H1 (cell line): ENCODE results near the gene MAMSTR.

ENCODE experiments used
- CHD2 ChIP-seq: IDR thresholded peaks from 2 replicates; pipeline ENCODE4 v1.6.1; 2012; ENCODE audit warnings: low read length, improper control_type of control experiment
- CTCF ChIP-seq, 3 experiments: IDR thresholded peaks; 1 replicate in 2 of 3; 2 replicates in 1 of 3; pipeline versions ENCODE4 v1.5.1 to v1.6.1; 2011; ENCODE audit warnings: low read length in 3 of 3, mild to moderate bottlenecking in 3 of 3, inconsistent platforms in 2 of 3, low read depth in 1 of 3, moderate library complexity in 1 of 3; ENCODE audit not compliant: insufficient read depth in 1 of 3; ENCODE audit errors: control extremely low read depth in 1 of 3
- MAX ChIP-seq: IDR thresholded peaks from 2 replicates; pipeline ENCODE4 v1.6.1; 2012; ENCODE audit warnings: inconsistent platforms
- POLR2A ChIP-seq, 2 experiments: IDR thresholded peaks; 1 replicate in 1 of 2; 2 replicates in 1 of 2; pipeline ENCODE4 v1.6.1; 2011; ENCODE audit warnings: low read depth in 2 of 2, low read length in 2 of 2, mild to moderate bottlenecking in 2 of 2; ENCODE audit errors: control extremely low read depth in 1 of 2
- SP2 ChIP-seq: IDR thresholded peaks from 2 replicates; pipeline ENCODE4 v1.6.1; 2012; ENCODE audit warnings: mild to moderate bottlenecking, low read length, inconsistent platforms
- TAF7 ChIP-seq: optimal IDR thresholded peaks from 2 replicates; pipeline ENCODE3; 2011; ENCODE audit warnings: low read depth, mild to moderate bottlenecking, inconsistent platforms, low read length, moderate library complexity, borderline replicate concordance
- TBP ChIP-seq: IDR thresholded peaks from 2 replicates; pipeline ENCODE4 v1.6.1; 2011; ENCODE audit warnings: low read depth, low read length, improper control_type of control experiment
- TEAD4 ChIP-seq: IDR thresholded peaks from 2 replicates; pipeline ENCODE4 v1.6.1; 2012; ENCODE audit warnings: low read depth, low read length, inconsistent platforms, mixed read lengths
- ZNF274 ChIP-seq: IDR thresholded peaks from 2 replicates; pipeline ENCODE4 v1.7.0; 2012; ENCODE audit warnings: low read length, borderline replicate concordance; ENCODE audit errors: extremely low read depth

- TF ChIP-seq SP2 (no peak), MAX (no peak), CHD2 (no peak), TBP (no peak), TAF7 (no peak), POLR2A (IDR thresholded peaks at IDR 0.05; ENCODE audit: control extremely low read depth in 1 of 2, low read depth in 2 of 2, low read length in 2 of 2) (no peak), ZNF274 (no peak), CTCF (IDR thresholded peaks at IDR 0.05; ENCODE audit: control extremely low read depth in 1 of 3, insufficient read depth in 1 of 3, low read depth in 1 of 3, low read length in 3 of 3) (no peak), TEAD4 (no peak)
Observed at GRCh38 chr19:48673436-48674100, 46.0 kb downstream of the MAMSTR start.
